ENCODE results near the gene KAZN.
A peak's percentile ranks its signal among the peaks of the same experiment; 100 is the strongest.

Gene KAZN

GRCh38 chr1:14740016-14740415, 141.5 kb downstream of the KAZN start:
- TF ChIP-seq POLR2A (IDR thresholded peaks at IDR 0.05; ENCODE audit: low read depth, low read length) = no peak
- DNase-seq (ENCODE audit: insufficient read length, low spot score) = no peak
- FAIRE-seq = no peak

- no peak for TF ChIP-seq POLR2A (IDR thresholded peaks at IDR 0.05; ENCODE audit: low read depth, low read length)
- DNase-seq (ENCODE audit: insufficient read length, low spot score) (no peak), FAIRE-seq (no peak)
Measured at GRCh38 chr1:14741082-14741481, 142.6 kb downstream of the KAZN start.

GRCh38 chr1:14741532-14741931, 143.0 kb downstream of the KAZN start:
- FAIRE-seq = no peak
- TF ChIP-seq POLR2A (IDR thresholded peaks at IDR 0.05; ENCODE audit: low read depth, low read length) = no peak
- DNase-seq (ENCODE audit: insufficient read length, low spot score) = no peak

- peak; percentile 75 for FAIRE-seq
- no peak for TF ChIP-seq POLR2A (IDR thresholded peaks at IDR 0.05; ENCODE audit: low read depth, low read length)
- DNase-seq (ENCODE audit: insufficient read length, low spot score) = peak; percentile 44
Measured at GRCh38 chr1:14742181-14742980, 143.9 kb downstream of the KAZN start.

- FAIRE-seq = no peak
- no peak for TF ChIP-seq POLR2A (IDR thresholded peaks at IDR 0.05; ENCODE audit: low read depth, low read length)
Measured at GRCh38 chr1:14743368-14743767, 144.9 kb downstream of the KAZN start.

GRCh38 chr1:14745001-14745720, 146.7 kb downstream of the KAZN start:
- DNase-seq (ENCODE audit: insufficient read length, low spot score) (no peak), FAIRE-seq (no peak)

More at GRCh38 chr1:14743368-14743767, 144.9 kb downstream of the KAZN start:
- no peak for DNase-seq (ENCODE audit: insufficient read length, low spot score)

GRCh38 chr1:14745789-14746188, 147.3 kb downstream of the KAZN start:
- FAIRE-seq = no peak
- no peak for TF ChIP-seq POLR2A (IDR thresholded peaks at IDR 0.05; ENCODE audit: low read depth, low read length)
- no peak for DNase-seq (ENCODE audit: insufficient read length, low spot score)

More at GRCh38 chr1:14745001-14745720, 146.7 kb downstream of the KAZN start:
- no peak for TF ChIP-seq POLR2A (IDR thresholded peaks at IDR 0.05; ENCODE audit: low read depth, low read length)

GRCh38 chr1:14746393-14746792, 147.9 kb downstream of the KAZN start:
- FAIRE-seq = no peak
- no peak for TF ChIP-seq POLR2A (IDR thresholded peaks at IDR 0.05; ENCODE audit: low read depth, low read length)

GRCh38 chr1:14748151-14748550, 149.7 kb downstream of the KAZN start:
- no peak for DNase-seq (ENCODE audit: insufficient read length, low spot score)
- TF ChIP-seq POLR2A (IDR thresholded peaks at IDR 0.05; ENCODE audit: low read depth, low read length) = no peak
- FAIRE-seq = no peak

More at GRCh38 chr1:14746393-14746792, 147.9 kb downstream of the KAZN start:
- no peak for DNase-seq (ENCODE audit: insufficient read length, low spot score)

- FAIRE-seq (no peak), DNase-seq (ENCODE audit: insufficient read length, low spot score) (no peak)
- no peak for TF ChIP-seq POLR2A (IDR thresholded peaks at IDR 0.05; ENCODE audit: low read depth, low read length)
Measured at GRCh38 chr1:14748977-14749376, 150.5 kb downstream of the KAZN start.

- no peak for TF ChIP-seq POLR2A (IDR thresholded peaks at IDR 0.05; ENCODE audit: low read depth, low read length)
- DNase-seq (ENCODE audit: insufficient read length, low spot score) (no peak), FAIRE-seq (no peak)
Measured at GRCh38 chr1:14750490-14750889, 152.0 kb downstream of the KAZN start.

- FAIRE-seq (no peak), DNase-seq (ENCODE audit: insufficient read length, low spot score) (no peak)
- no peak for TF ChIP-seq POLR2A (IDR thresholded peaks at IDR 0.05; ENCODE audit: low read depth, low read length)
Measured at GRCh38 chr1:14755518-14756252, 157.2 kb downstream of the KAZN start.

GRCh38 chr1:14756589-14757285, 158.3 kb downstream of the KAZN start:
- TF ChIP-seq POLR2A (IDR thresholded peaks at IDR 0.05; ENCODE audit: low read depth, low read length) = no peak
- DNase-seq (ENCODE audit: insufficient read length, low spot score) (no peak), FAIRE-seq (no peak)

GRCh38 chr1:14757286-14757625, 158.8 kb downstream of the KAZN start:
- TF ChIP-seq POLR2A (IDR thresholded peaks at IDR 0.05; ENCODE audit: low read depth, low read length) = no peak
- DNase-seq (ENCODE audit: insufficient read length, low spot score) (no peak), FAIRE-seq (no peak)

Data from H54 (cell line).